ENCODE results near the gene SPIC. TPM values are rescaled to one million over a fixed set of nuclear protein-coding genes. Genes with fewer than 3 reads are reported as not detected.

Gene SPIC
- total and polyA plus RNA-seq, 4 experiments from 2014 or later, result not detected

DNA sequence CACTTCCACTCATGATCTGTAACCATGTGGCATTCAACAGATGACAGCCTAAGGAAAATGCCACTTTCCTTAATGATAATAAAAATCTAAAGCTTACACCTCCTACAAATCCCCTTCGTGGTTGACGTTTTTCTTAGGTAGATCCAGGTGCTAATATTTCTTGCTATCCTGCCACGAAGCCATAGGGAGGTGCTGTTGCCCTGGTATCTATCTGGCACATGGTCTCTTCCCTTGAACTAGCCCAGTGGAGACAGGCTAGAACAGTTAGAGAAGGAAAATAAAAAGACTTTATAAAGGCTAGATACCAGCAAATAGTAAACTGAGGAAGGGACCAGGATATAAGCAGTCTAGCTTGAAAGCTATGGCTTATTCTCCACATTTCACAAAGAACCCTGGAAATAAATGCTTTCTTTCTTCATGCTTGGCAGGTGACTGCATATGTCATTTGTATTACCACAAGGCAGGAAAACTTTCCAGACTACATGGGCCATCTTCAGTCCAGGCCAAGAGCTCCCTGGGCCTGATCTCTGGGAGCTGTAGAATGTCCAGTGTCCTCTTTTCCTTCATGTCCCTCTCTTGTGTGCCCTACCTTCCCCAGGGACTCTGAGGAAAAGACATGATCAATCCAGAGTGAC is 15.3 kb downstream of the SPIC start:
- H3K9me3 ChIP-seq (ENCODE audit: control insufficient read depth in 1 of 2, low read length in 2 of 2), result no peaks in the 10 kb centered on the region
- intact Hi-C loops (cut with micrococcal nuclease), result no loop called here
- no peak overlapping the region for H3K27ac Mint-ChIP-seq
- DNase-seq, result no peak
- H3K27me3 Mint-ChIP-seq, result peaks cover 0 to 9% of the 10 kb centered on the region in 2 donors
- no peaks in the 10 kb centered on the region for H3K4me1 Mint-ChIP-seq
- H3K36me3 ChIP-seq (ENCODE audit: insufficient read depth, low read length), result no peaks in the 10 kb centered on the region
- no peaks in the 10 kb centered on the region for H3K4me1 ChIP-seq (ENCODE audit: insufficient read depth, low read length)
- no peak overlapping the region for H3K4me3 Mint-ChIP-seq
- no peaks in the 10 kb centered on the region for H3K36me3 Mint-ChIP-seq
- no peak overlapping the region for H3K27ac ChIP-seq (ENCODE audit: low read depth, low read length)
- no peaks in the 10 kb centered on the region for H3K27me3 ChIP-seq (ENCODE audit: insufficient read depth, low read length)
- H3K9me3 Mint-ChIP-seq, result peaks cover 0 to 6% (median 0%) of the 10 kb centered on the region in 8 donors
- ChIA-PET CTCF (ENCODE audit: partially characterized antibody) (interaction anchor here (0.8 kb wide), 2 partner anchors 9 to 22 kb away, joined by 3 to 4 read pairs; no protein-coding TSS in a partner anchor), POLR2A (ENCODE audit: partially characterized antibody) (no interaction called here)
- no peak overlapping the region for H3K4me3 ChIP-seq (ENCODE audit: low read length in 2 of 2)

DNA sequence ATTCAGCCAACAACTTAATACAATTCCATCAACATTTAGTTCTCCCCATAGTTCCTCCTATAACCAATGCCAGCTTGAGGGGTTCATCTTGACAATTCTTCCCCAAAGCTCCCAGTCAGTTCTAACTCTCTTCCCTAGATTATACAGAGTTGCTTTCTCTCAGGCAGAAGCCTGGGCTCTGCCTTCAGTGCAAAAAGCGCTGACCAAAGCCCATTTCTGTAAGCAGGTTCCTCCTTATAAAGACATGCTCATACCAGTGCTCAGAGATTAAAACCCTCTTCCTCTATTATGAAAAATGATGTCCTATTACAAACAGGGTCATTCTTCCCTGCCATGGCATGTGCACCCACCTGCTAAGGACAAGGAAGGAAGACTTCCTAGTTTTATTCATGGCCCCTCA is 16.2 kb downstream of the SPIC start:
- no peak for DNase-seq
- Mint-ChIP-seq H3K27ac (no peak overlapping the region), H3K9me3 (peaks cover 0 to 6% (median 0%) of the 10 kb centered on the region in 8 donors), H3K4me3 (no peak overlapping the region), H3K27me3 (peaks cover 0 to 7% of the 10 kb centered on the region in 2 donors), H3K4me1 (no peaks in the 10 kb centered on the region), H3K36me3 (no peaks in the 10 kb centered on the region)
- Histone ChIP-seq H3K4me3 (ENCODE audit: low read length in 2 of 2) (no peak overlapping the region), H3K27ac (ENCODE audit: low read depth, low read length) (no peak overlapping the region), H3K27me3 (ENCODE audit: insufficient read depth, low read length) (no peaks in the 10 kb centered on the region), H3K4me1 (ENCODE audit: insufficient read depth, low read length) (no peaks in the 10 kb centered on the region), H3K36me3 (ENCODE audit: insufficient read depth, low read length) (no peaks in the 10 kb centered on the region), H3K9me3 (ENCODE audit: control insufficient read depth in 1 of 2, low read length in 2 of 2) (no peaks in the 10 kb centered on the region)
- intact Hi-C loops (cut with micrococcal nuclease), result no loop called here
- ChIA-PET POLR2A (ENCODE audit: partially characterized antibody) (no interaction called here), CTCF (ENCODE audit: partially characterized antibody) (no interaction called here)

DNA sequence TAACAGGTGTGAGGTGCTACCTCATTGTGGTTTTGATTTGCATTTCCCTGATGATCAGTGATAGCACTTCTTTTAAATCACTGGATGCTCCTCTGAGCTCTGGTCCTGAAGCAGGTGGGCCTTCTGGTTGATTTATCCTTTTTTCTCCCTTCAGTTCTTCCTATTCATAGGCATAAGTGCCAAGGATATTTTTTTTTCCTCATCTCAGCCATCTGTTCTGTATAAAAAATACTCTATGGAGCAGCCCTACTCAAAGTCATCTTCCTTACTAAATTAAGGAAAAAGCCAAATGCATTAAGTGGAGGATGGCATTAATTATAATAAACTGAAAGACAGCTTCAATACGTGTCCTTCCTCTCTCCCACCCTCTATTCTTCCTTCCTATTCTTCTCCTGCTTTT is 18.4 kb downstream of the SPIC start:
- intact Hi-C loops (cut with micrococcal nuclease), result no loop called here
- no peaks in the 10 kb centered on the region for H3K36me3 Mint-ChIP-seq
- H3K27me3 Mint-ChIP-seq, result peaks cover 0 to 7% of the 10 kb centered on the region in 2 donors
- H3K36me3 ChIP-seq (ENCODE audit: insufficient read depth, low read length), result no peaks in the 10 kb centered on the region
- H3K4me3 Mint-ChIP-seq, result no peak overlapping the region
- H3K9me3 Mint-ChIP-seq, result peaks cover 0 to 6% (median 0%) of the 10 kb centered on the region in 8 donors
- H3K27ac Mint-ChIP-seq, result no peak overlapping the region
- H3K4me1 ChIP-seq (ENCODE audit: insufficient read depth, low read length), result no peaks in the 10 kb centered on the region
- no peak for DNase-seq
- H3K9me3 ChIP-seq (ENCODE audit: control insufficient read depth in 1 of 2, low read length in 2 of 2), result no peaks in the 10 kb centered on the region
- POLR2A ChIA-PET (ENCODE audit: partially characterized antibody), result no interaction called here
- no peaks in the 10 kb centered on the region for H3K27me3 ChIP-seq (ENCODE audit: insufficient read depth, low read length)
- H3K4me1 Mint-ChIP-seq, result no peaks in the 10 kb centered on the region
- CTCF ChIA-PET (ENCODE audit: partially characterized antibody), result no interaction called here
- H3K4me3 ChIP-seq (ENCODE audit: low read length in 2 of 2), result no peak overlapping the region
- H3K27ac ChIP-seq (ENCODE audit: low read depth, low read length), result no peak overlapping the region

DNA sequence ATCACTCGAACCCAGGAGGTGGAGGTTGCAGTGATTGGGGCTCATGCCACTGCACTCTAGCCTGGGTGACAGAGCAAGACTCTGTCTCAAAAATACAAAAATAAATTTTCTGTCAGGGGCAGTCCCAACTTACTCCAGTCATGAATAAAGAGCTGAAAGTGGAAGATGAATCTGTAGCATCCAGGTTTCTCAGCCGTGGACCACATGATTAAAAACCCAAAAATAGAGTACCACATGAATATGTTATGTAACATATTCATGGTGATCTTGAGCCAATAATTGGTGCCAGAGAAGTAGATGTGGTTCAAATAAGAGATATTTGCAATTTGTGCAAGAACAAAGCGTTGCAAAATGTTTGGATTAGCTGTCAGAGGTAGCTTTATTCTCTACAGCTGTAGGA is 23.1 kb downstream of the SPIC start:
- H3K4me1 Mint-ChIP-seq, result no peaks in the 10 kb centered on the region
- CTCF ChIA-PET (ENCODE audit: partially characterized antibody), result no interaction called here
- no peak overlapping the region for H3K4me3 ChIP-seq (ENCODE audit: low read length in 2 of 2)
- intact Hi-C loops (cut with micrococcal nuclease), result no loop called here
- H3K4me1 ChIP-seq (ENCODE audit: insufficient read depth, low read length), result no peaks in the 10 kb centered on the region
- no peaks in the 10 kb centered on the region for H3K27me3 ChIP-seq (ENCODE audit: insufficient read depth, low read length)
- H3K27ac ChIP-seq (ENCODE audit: low read depth, low read length), result no peak overlapping the region
- POLR2A ChIA-PET (ENCODE audit: partially characterized antibody), result no interaction called here
- peaks cover 3% of the 10 kb centered on the region in 2 donors for H3K27me3 Mint-ChIP-seq
- H3K4me3 Mint-ChIP-seq, result no peak overlapping the region
- peaks cover 0 to 3% (median 0%) of the 10 kb centered on the region in 8 donors for H3K9me3 Mint-ChIP-seq
- H3K36me3 ChIP-seq (ENCODE audit: insufficient read depth, low read length), result no peaks in the 10 kb centered on the region
- no peak for DNase-seq
- no peaks in the 10 kb centered on the region for H3K9me3 ChIP-seq (ENCODE audit: control insufficient read depth in 1 of 2, low read length in 2 of 2)
- H3K36me3 Mint-ChIP-seq, result no peaks in the 10 kb centered on the region
- no peak overlapping the region for H3K27ac Mint-ChIP-seq

GRCh38 chr12:101501410-101501995 is 26.4 kb downstream of the SPIC start:
- H3K4me1 ChIP-seq (ENCODE audit: insufficient read depth, low read length), result no peaks in the 10 kb centered on the region
- Mint-ChIP-seq H3K4me3 (no peak overlapping the region), H3K27me3 (peaks cover 6 to 7% of the 10 kb centered on the region in 2 donors), H3K36me3 (no peaks in the 10 kb centered on the region), H3K27ac (no peak overlapping the region), H3K4me1 (no peaks in the 10 kb centered on the region), H3K9me3 (peaks cover 0 to 3% (median 0%) of the 10 kb centered on the region in 8 donors)
- POLR2A ChIA-PET (ENCODE audit: partially characterized antibody), result no interaction called here
- no peak overlapping the region for H3K4me3 ChIP-seq (ENCODE audit: low read length in 2 of 2)
- no peaks in the 10 kb centered on the region for H3K27me3 ChIP-seq (ENCODE audit: insufficient read depth, low read length)
- H3K27ac ChIP-seq (ENCODE audit: low read depth, low read length), result no peak overlapping the region
- no peaks in the 10 kb centered on the region for H3K36me3 ChIP-seq (ENCODE audit: insufficient read depth, low read length)
- intact Hi-C loops (cut with micrococcal nuclease), result no loop called here
- no peaks in the 10 kb centered on the region for H3K9me3 ChIP-seq (ENCODE audit: control insufficient read depth in 1 of 2, low read length in 2 of 2)
- CTCF ChIA-PET (ENCODE audit: partially characterized antibody), result no interaction called here
- DNase-seq, result no peak

DNA sequence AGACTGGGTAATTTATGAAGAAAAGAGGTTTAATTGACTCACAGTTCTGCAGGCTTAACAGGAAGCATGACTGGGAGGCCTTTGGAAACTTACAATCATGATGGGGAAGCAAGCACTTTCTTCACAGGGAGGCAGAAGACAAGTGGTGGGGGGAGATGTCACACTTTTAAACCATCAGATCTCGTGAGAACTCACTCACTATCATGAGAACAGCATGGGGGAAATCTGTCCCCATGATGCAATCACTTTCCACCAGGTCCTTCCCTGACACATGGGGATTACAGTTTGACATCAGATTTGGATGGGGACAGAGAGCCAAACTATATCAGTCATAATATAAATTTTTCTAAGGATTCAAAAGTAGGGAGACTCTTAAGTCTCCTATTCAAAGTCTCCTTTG is 46.0 kb downstream of the SPIC start:
- Histone ChIP-seq H3K27me3 (ENCODE audit: insufficient read depth, low read length) (no peaks in the 10 kb centered on the region), H3K27ac (ENCODE audit: low read depth, low read length) (no peak overlapping the region), H3K4me3 (ENCODE audit: low read length in 2 of 2) (no peak overlapping the region), H3K4me1 (ENCODE audit: insufficient read depth, low read length) (no peaks in the 10 kb centered on the region), H3K36me3 (ENCODE audit: insufficient read depth, low read length) (no peaks in the 10 kb centered on the region), H3K9me3 (ENCODE audit: control insufficient read depth in 1 of 2, low read length in 2 of 2) (no peaks in the 10 kb centered on the region)
- no peak overlapping the region for H3K4me3 Mint-ChIP-seq
- no peaks in the 10 kb centered on the region for H3K4me1 Mint-ChIP-seq
- intact Hi-C loops (cut with micrococcal nuclease), result no loop called here
- H3K27ac Mint-ChIP-seq, result no peak overlapping the region
- H3K36me3 Mint-ChIP-seq, result no peaks in the 10 kb centered on the region
- CTCF ChIA-PET (ENCODE audit: partially characterized antibody), result no interaction called here
- POLR2A ChIA-PET (ENCODE audit: partially characterized antibody), result no interaction called here
- peaks cover 0 to 3% (median 0%) of the 10 kb centered on the region in 8 donors for H3K9me3 Mint-ChIP-seq
- peaks cover 2 to 5% of the 10 kb centered on the region in 2 donors for H3K27me3 Mint-ChIP-seq
- DNase-seq, result no peak

GRCh38 chr12:101527682-101528081 is 52.5 kb downstream of the SPIC start:
- H3K27ac Mint-ChIP-seq, result no peak overlapping the region
- ChIA-PET POLR2A (ENCODE audit: partially characterized antibody) (no interaction called here), CTCF (ENCODE audit: partially characterized antibody) (no interaction called here)
- no peak overlapping the region for H3K27ac ChIP-seq (ENCODE audit: low read depth, low read length)
- no peaks in the 10 kb centered on the region for H3K9me3 Mint-ChIP-seq
- intact Hi-C loops (cut with micrococcal nuclease), result no loop called here
- no peaks in the 10 kb centered on the region for H3K36me3 ChIP-seq (ENCODE audit: insufficient read depth, low read length)
- no peaks in the 10 kb centered on the region for H3K27me3 ChIP-seq (ENCODE audit: insufficient read depth, low read length)
- H3K27me3 Mint-ChIP-seq, result peaks cover 2 to 4% of the 10 kb centered on the region in 2 donors
- no peak overlapping the region for H3K4me3 ChIP-seq (ENCODE audit: low read length in 2 of 2)
- H3K4me1 ChIP-seq (ENCODE audit: insufficient read depth, low read length), result no peaks in the 10 kb centered on the region
- H3K4me3 Mint-ChIP-seq, result no peak overlapping the region
- no peaks in the 10 kb centered on the region for H3K4me1 Mint-ChIP-seq
- no peaks in the 10 kb centered on the region for H3K36me3 Mint-ChIP-seq
- no peak for DNase-seq
- no peaks in the 10 kb centered on the region for H3K9me3 ChIP-seq (ENCODE audit: control insufficient read depth in 1 of 2, low read length in 2 of 2)

Measured in CD4-positive, alpha-beta memory T cell (primary cell).